ENCODE data around the gene DEAF1. TPM values are rescaled to one million over a fixed set of nuclear protein-coding genes. Genes with fewer than 3 reads are reported as not detected.

The DEAF1 gene
- total and polyA plus RNA-seq, 2 of the 13 experiments (the other 11 are each of a cell fraction or from before 2014, with no cell fraction given) = 22.3 to 29.6 TPM

DNA sequence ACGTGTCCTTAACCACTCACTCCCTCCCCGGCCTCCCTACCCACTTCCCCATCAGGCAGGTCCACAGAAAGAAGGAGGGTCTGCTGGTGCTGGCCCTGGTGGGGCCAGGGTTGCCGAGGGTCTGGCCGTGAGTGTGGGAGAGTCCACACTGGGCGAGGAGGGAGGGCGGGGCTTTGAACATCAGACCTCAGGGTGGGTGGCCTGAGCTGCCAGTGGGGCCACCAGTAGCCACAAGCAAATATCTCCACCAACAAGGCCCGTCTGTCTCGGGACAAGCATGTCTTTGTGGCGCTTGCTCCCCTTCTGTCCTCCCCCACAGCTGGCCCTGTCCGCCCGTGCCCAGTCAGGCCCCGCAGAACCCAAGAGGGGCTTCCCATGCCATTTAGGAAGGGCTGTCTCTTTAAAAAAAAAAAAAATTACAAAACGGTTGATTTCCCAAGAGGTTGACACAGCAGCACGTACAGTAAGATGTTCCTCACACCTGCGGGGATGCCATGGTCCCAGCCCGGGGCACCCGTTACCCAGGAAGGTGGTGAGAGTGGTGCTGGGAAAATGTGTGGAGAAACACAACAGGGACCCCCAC is 34.6 kb upstream of the DEAF1 start (continued):
- TF ChIP-seq, protein P1, sequence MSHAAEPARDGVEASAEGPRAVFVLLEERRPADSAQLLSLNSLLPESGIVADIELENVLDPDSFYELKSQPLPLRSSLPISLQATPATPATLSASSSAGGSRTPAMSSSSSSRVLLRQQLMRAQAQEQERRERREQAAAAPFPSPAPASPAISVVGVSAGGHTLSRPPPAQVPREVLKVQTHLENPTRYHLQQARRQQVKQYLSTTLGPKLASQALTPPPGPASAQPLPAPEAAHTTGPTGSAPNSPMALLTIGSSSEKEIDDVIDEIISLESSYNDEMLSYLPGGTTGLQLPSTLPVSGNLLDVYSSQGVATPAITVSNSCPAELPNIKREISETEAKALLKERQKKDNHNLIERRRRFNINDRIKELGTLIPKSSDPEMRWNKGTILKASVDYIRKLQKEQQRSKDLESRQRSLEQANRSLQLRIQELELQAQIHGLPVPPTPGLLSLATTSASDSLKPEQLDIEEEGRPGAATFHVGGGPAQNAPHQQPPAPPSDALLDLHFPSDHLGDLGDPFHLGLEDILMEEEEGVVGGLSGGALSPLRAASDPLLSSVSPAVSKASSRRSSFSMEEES (CRISPR knock-in tag; IDR thresholded peaks at IDR 0.05) = no peak
- TF ChIP-seq ZNF451 (CRISPR knock-in tag; IDR thresholded peaks at IDR 0.05) (no peak), KMT2A (CRISPR knock-in tag; IDR thresholded peaks at IDR 0.05) (no peak), SAP130 (CRISPR knock-in tag; IDR thresholded peaks at IDR 0.05; ENCODE audit: low read depth) (peak; percentile 31), TCF7 (IDR thresholded peaks at IDR 0.05; ENCODE audit: low read depth) (no peak), FOXK2 (IDR thresholded peaks at IDR 0.05) (no peak), ZNF569 (CRISPR knock-in tag; IDR thresholded peaks at IDR 0.05; ENCODE audit: borderline replicate concordance) (no peak), NR2C2 (CRISPR knock-in tag; IDR thresholded peaks at IDR 0.05; ENCODE audit: borderline replicate concordance) (no peak; the same call in 1 of the 2 replicates), MED13 (CRISPR knock-in tag; IDR thresholded peaks at IDR 0.05) (peak; percentile 52; the same call in 1 of the 2 replicates), NR3C1 (CRISPR knock-in tag; IDR thresholded peaks at IDR 0.05) (no peak), ZNF296 (CRISPR knock-in tag; conservative IDR thresholded peaks at IDR 0.05) (peak; percentile 40; the same call in 1 of the 2 replicates), CEBPB (IDR thresholded peaks at IDR 0.05; ENCODE audit: borderline replicate concordance, low read depth, low read length) (peak; percentile 56; the same call in 1 of the 2 replicates), KDM5A (IDR thresholded peaks at IDR 0.05; ENCODE audit: borderline replicate concordance, low read length) (no peak), SNRNP70 (IDR thresholded peaks at IDR 0.05; ENCODE audit: low read depth, low read length) (no peak), RBFOX2 (IDR thresholded peaks at IDR 0.05; ENCODE audit: low read depth, low read length) (peak; percentile 77), ZNF350 (CRISPR knock-in tag; IDR thresholded peaks at IDR 0.05; ENCODE audit: borderline replicate concordance, low read depth) (no peak), ZFP36L2 (CRISPR knock-in tag; IDR thresholded peaks at IDR 0.05) (no peak), THAP11 (CRISPR knock-in tag; IDR thresholded peaks at IDR 0.05) (no peak; the same call in 1 of the 2 replicates), ZNF75D (CRISPR knock-in tag; IDR thresholded peaks at IDR 0.05; ENCODE audit: borderline replicate concordance) (no peak), RAD21 (CRISPR knock-in tag; IDR thresholded peaks at IDR 0.05) (no peak), LCORL (IDR thresholded peaks at IDR 0.05) (no peak), LCORL (CRISPR knock-in tag; IDR thresholded peaks at IDR 0.05) (peak; percentile 29; the same call in 1 of the 2 replicates), ZNF879 (CRISPR knock-in tag; IDR thresholded peaks at IDR 0.05) (no peak), HCFC1 (IDR thresholded peaks at IDR 0.05; ENCODE audit: low read depth, low read length) (no peak), CHCHD3 (CRISPR knock-in tag; IDR thresholded peaks at IDR 0.05) (no peak)
- TF ChIP-seq, protein P2, sequence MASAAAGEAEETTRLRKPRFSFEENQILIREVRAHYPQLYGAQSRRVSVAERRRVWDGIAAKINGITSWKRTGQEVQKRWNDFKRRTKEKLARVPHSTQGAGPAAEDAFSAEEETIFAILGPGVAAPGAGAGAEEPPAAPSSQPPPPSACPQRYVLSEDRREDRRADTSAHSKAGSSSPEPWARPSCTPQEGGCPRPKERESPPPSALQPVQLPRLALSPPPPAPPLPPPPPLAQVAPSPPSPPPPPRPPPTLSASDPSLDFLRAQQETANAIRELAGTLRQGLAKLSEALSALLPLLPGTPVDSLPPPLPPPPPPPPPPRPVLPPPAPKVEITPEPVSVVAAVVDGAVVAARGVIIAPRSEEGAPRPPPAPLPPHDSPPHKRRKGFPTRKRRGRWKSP (CRISPR knock-in tag; IDR thresholded peaks at IDR 0.05) = no peak
- TF ChIP-seq, protein P3, sequence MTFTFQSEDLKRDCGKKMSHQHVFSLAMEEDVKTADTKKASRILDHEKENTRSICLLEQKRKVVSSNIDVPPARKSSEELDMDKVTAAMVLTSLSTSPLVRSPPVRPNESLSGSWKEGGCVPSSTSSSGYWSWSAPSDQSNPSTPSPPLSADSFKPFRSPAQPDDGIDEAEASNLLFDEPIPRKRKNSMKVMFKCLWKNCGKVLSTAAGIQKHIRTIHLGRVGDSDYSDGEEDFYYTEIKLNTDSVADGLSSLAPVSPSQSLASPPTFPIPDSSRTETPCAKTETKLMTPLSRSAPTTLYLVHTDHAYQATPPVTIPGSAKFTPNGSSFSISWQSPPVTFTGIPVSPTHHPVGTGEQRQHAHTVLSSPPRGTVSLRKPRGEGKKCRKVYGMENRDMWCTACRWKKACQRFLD (CRISPR knock-in tag; IDR thresholded peaks at IDR 0.05; ENCODE audit: borderline replicate concordance) = no peak
- TF ChIP-seq, protein P4, sequence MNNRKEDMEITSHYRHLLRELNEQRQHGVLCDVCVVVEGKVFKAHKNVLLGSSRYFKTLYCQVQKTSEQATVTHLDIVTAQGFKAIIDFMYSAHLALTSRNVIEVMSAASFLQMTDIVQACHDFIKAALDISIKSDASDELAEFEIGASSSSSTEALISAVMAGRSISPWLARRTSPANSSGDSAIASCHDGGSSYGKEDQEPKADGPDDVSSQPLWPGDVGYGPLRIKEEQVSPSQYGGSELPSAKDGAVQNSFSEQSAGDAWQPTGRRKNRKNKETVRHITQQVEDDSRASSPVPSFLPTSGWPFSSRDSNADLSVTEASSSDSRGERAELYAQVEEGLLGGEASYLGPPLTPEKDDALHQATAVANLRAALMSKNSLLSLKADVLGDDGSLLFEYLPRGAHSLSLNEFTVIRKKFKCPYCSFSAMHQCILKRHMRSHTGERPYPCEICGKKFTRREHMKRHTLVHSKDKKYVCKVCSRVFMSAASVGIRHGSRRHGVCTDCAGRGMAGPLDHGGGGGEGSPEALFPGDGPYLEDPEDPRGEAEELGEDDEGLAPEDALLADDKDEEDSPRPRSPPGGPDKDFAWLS (CRISPR knock-in tag; IDR thresholded peaks at IDR 0.05; ENCODE audit: borderline replicate concordance) = no peak
